ENCODE measurements around the gene ECI1. TPM values are rescaled to one million over a fixed set of nuclear protein-coding genes. Genes with fewer than 3 reads are reported as not detected.
A peak's percentile ranks its signal among the peaks of the same experiment; 100 is the strongest.

Gene ECI1
- total and polyA plus RNA-seq, 2 of the 13 experiments (the other 11 are each of a cell fraction or from before 2014, with no cell fraction given) = 82.0 to 102 TPM

DNA sequence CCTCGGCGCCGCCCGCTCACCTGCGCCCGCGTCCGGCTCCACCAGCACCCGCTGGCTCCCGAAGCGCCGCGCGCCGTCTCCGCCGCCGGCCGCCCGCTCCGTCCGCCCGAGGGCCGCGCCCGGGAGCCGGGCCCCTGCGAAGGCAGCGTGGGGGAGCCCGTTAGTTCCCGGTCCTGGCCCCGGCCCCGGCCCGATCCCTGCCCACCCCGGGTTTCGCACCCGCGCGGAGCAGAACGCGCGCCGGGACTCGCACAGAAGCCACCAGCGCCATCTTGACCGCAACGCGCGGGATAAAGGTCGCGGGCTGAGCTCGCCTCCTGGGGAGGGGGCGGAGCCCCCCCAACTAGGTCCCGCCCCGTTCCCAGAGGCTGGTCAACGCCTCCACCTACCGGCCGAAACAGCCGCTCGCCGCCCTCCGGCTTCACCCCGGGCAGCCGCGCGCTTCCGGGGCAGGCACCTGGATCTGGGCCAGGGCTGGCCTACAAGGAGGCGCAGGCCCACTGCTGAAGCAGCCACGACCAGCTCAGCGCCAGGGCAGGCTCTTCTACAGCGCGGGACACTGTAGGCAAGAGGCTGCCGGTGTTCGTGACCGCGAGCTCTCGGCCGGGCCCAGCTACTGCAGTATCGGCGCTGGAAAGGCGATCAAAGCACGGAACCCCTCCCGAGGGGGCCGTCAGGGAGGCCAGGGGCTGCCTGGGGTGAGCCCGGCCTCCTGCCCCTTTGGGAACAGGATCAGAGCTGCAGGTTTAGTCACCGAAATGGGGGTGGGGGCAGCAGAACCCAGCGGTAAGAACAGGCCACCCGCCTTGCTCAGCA lies at the start of gene ECI1 (continued):
- TF ChIP-seq, protein P1, sequence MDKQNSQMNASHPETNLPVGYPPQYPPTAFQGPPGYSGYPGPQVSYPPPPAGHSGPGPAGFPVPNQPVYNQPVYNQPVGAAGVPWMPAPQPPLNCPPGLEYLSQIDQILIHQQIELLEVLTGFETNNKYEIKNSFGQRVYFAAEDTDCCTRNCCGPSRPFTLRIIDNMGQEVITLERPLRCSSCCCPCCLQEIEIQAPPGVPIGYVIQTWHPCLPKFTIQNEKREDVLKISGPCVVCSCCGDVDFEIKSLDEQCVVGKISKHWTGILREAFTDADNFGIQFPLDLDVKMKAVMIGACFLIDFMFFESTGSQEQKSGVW (CRISPR knock-in tag; IDR thresholded peaks at IDR 0.05; ENCODE audit: borderline replicate concordance) = no peak
- TF ChIP-seq RFX1 (IDR thresholded peaks at IDR 0.05) (no peak), JUND (CRISPR knock-in tag; IDR thresholded peaks at IDR 0.05) (no peak), ZNF674 (CRISPR knock-in tag; IDR thresholded peaks at IDR 0.05; ENCODE audit: low read depth) (0 out of 2 replicates have a peak, but pooled peaks have one; percentile 27), ZNF589 (CRISPR knock-in tag; conservative IDR thresholded peaks at IDR 0.05) (0 out of 2 replicates have a peak, but pooled peaks have one; percentile 46), GTF2F1 (IDR thresholded peaks at IDR 0.05; ENCODE audit: low read length) (no peak), SIN3A (IDR thresholded peaks at IDR 0.05; ENCODE audit: borderline replicate concordance, low read depth, low read length) (peak; percentile 74; the same call in 1 of the 2 replicates), HHEX (CRISPR knock-in tag; IDR thresholded peaks at IDR 0.05) (peak; percentile 24; the same call in 1 of the 2 replicates), ZNF441 (CRISPR knock-in tag; IDR thresholded peaks at IDR 0.05; ENCODE audit: borderline replicate concordance) (peak; percentile 90), KLF9 (CRISPR knock-in tag; IDR thresholded peaks at IDR 0.05; ENCODE audit: low read depth) (peak; percentile 25; the same call in 1 of the 2 replicates), ZNF160 (CRISPR knock-in tag; IDR thresholded peaks at IDR 0.05) (peak; percentile 62), SATB2 (CRISPR knock-in tag; IDR thresholded peaks at IDR 0.05) (peak; percentile 81; the same call in 1 of the 2 replicates), ZNF792 (CRISPR knock-in tag; IDR thresholded peaks at IDR 0.05) (peak; percentile 71; the same call in 1 of the 2 replicates), KMT2B (CRISPR knock-in tag; IDR thresholded peaks at IDR 0.05) (peak; percentile 45; the same call in 1 of the 2 replicates), ZNF232 (CRISPR knock-in tag; IDR thresholded peaks at IDR 0.05; ENCODE audit: borderline replicate concordance) (no peak; the same call in 1 of the 2 replicates), ZFP90 (CRISPR knock-in tag; IDR thresholded peaks at IDR 0.05; ENCODE audit: borderline replicate concordance) (peak; percentile 65; the same call in 1 of the 2 replicates), NCOA2 (CRISPR knock-in tag; IDR thresholded peaks at IDR 0.05) (peak; percentile 50)
- TF ChIP-seq, protein P2, sequence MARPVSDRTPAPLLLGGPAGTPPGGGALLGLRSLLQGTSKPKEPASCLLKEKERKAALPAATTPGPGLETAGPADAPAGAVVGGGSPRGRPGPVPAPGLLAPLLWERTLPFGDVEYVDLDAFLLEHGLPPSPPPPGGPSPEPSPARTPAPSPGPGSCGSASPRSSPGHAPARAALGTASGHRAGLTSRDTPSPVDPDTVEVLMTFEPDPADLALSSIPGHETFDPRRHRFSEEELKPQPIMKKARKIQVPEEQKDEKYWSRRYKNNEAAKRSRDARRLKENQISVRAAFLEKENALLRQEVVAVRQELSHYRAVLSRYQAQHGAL (CRISPR knock-in tag; IDR thresholded peaks at IDR 0.05; ENCODE audit: not compliant biosample characterization) = peak; percentile 28
- TF ChIP-seq, protein P3, sequence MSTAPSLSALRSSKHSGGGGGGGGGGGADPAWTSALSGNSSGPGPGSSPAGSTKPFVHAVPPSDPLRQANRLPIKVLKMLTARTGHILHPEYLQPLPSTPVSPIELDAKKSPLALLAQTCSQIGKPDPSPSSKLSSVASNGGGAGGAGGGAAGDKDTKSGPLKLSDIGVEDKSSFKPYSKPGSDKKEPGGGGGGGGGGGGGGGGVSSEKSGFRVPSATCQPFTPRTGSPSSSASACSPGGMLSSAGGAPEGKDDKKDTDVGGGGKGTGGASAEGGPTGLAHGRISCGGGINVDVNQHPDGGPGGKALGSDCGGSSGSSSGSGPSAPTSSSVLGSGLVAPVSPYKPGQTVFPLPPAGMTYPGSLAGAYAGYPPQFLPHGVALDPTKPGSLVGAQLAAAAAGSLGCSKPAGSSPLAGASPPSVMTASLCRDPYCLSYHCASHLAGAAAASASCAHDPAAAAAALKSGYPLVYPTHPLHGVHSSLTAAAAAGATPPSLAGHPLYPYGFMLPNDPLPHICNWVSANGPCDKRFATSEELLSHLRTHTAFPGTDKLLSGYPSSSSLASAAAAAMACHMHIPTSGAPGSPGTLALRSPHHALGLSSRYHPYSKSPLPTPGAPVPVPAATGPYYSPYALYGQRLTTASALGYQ (CRISPR knock-in tag; IDR thresholded peaks at IDR 0.05) = no peak
- TF ChIP-seq, protein P4, sequence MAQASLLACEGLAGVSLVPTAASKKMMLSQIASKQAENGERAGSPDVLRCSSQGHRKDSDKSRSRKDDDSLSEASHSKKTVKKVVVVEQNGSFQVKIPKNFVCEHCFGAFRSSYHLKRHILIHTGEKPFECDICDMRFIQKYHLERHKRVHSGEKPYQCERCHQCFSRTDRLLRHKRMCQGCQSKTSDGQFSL (CRISPR knock-in tag; IDR thresholded peaks at IDR 0.05) = peak; percentile 56; the same call in 1 of the 2 replicates
- TF ChIP-seq, protein P5, sequence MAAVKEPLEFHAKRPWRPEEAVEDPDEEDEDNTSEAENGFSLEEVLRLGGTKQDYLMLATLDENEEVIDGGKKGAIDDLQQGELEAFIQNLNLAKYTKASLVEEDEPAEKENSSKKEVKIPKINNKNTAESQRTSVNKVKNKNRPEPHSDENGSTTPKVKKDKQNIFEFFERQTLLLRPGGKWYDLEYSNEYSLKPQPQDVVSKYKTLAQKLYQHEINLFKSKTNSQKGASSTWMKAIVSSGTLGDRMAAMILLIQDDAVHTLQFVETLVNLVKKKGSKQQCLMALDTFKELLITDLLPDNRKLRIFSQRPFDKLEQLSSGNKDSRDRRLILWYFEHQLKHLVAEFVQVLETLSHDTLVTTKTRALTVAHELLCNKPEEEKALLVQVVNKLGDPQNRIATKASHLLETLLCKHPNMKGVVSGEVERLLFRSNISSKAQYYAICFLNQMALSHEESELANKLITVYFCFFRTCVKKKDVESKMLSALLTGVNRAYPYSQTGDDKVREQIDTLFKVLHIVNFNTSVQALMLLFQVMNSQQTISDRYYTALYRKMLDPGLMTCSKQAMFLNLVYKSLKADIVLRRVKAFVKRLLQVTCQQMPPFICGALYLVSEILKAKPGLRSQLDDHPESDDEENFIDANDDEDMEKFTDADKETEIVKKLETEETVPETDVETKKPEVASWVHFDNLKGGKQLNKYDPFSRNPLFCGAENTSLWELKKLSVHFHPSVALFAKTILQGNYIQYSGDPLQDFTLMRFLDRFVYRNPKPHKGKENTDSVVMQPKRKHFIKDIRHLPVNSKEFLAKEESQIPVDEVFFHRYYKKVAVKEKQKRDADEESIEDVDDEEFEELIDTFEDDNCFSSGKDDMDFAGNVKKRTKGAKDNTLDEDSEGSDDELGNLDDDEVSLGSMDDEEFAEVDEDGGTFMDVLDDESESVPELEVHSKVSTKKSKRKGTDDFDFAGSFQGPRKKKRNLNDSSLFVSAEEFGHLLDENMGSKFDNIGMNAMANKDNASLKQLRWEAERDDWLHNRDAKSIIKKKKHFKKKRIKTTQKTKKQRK (IDR thresholded peaks at IDR 0.05; ENCODE audit: low read length) = no peak
- TF ChIP-seq, protein P6, sequence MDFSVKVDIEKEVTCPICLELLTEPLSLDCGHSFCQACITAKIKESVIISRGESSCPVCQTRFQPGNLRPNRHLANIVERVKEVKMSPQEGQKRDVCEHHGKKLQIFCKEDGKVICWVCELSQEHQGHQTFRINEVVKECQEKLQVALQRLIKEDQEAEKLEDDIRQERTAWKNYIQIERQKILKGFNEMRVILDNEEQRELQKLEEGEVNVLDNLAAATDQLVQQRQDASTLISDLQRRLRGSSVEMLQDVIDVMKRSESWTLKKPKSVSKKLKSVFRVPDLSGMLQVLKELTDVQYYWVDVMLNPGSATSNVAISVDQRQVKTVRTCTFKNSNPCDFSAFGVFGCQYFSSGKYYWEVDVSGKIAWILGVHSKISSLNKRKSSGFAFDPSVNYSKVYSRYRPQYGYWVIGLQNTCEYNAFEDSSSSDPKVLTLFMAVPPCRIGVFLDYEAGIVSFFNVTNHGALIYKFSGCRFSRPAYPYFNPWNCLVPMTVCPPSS (IDR thresholded peaks at IDR 0.05) = no peak

All from HepG2 (cell line).